ENCODE measurements around the gene RCN2. TPM values are rescaled to one million over a fixed set of nuclear protein-coding genes. Genes with fewer than 3 reads are reported as not detected.

RCN2 gene
- total RNA-seq, 1 donor from 2014 or later = 76.8 TPM

GRCh38 chr15:76991741-76992645 is 60.4 kb downstream of the RCN2 start:
- no peak for DNase-seq (ENCODE audit: extremely low read depth, low read depth, low spot score)

- no peak for DNase-seq (ENCODE audit: extremely low read depth, low read depth, low spot score)
Measured at GRCh38 chr15:76993114-76993725, 61.7 kb downstream of the RCN2 start.

- no peak for DNase-seq (ENCODE audit: extremely low read depth, low read depth, low spot score)
Measured at GRCh38 chr15:76994001-76994400, 62.5 kb downstream of the RCN2 start.

GRCh38 chr15:76994496-76994895 is 62.9 kb downstream of the RCN2 start:
- DNase-seq (ENCODE audit: extremely low read depth, low read depth, low spot score) = no peak

- DNase-seq (ENCODE audit: extremely low read depth, low read depth, low spot score) = no peak
Measured at GRCh38 chr15:76994971-76995945, 63.7 kb downstream of the RCN2 start, which contains the start of gene PSTPIP1. TSS of gene PSTPIP1 (plus strand) at chr15:76995126. CDS start at chr15:76995574, 448 bp downstream.

- DNase-seq (ENCODE audit: extremely low read depth, low read depth, low spot score) = no peak
Measured at GRCh38 chr15:76996076-76996525, 64.6 kb downstream of the RCN2 start.

- DNase-seq (ENCODE audit: extremely low read depth, low read depth, low spot score) = no peak
Measured at GRCh38 chr15:76996526-76997401, 65.2 kb downstream of the RCN2 start.

GRCh38 chr15:76998663-76999285 is 67.2 kb downstream of the RCN2 start:
- DNase-seq (ENCODE audit: extremely low read depth, low read depth, low spot score) = no peak

- DNase-seq (ENCODE audit: extremely low read depth, low read depth, low spot score) = no peak
Measured at GRCh38 chr15:76999996-77000395, 68.4 kb downstream of the RCN2 start.

GRCh38 chr15:77001351-77001750 is 69.8 kb downstream of the RCN2 start:
- DNase-seq (ENCODE audit: extremely low read depth, low read depth, low spot score) = no peak

- no peak for DNase-seq (ENCODE audit: extremely low read depth, low read depth, low spot score)
Measured at GRCh38 chr15:77001966-77002365, 70.4 kb downstream of the RCN2 start.

GRCh38 chr15:77002436-77002835 is 70.9 kb downstream of the RCN2 start:
- DNase-seq (ENCODE audit: extremely low read depth, low read depth, low spot score) = no peak

GRCh38 chr15:77002954-77003912 is 71.7 kb downstream of the RCN2 start:
- no peak for DNase-seq (ENCODE audit: extremely low read depth, low read depth, low spot score)

Other genes with a start within 250 kb of the RCN2 start
- gene SCAPER, start 26.4 kb upstream of the RCN2 start, total RNA-seq = 13.8 and 18.9 TPM in 2 replicates
- gene PSTPIP1, start 63.4 kb downstream of the RCN2 start, total RNA-seq = not detected in 2 replicates
- gene TSPAN3, start 139.4 kb downstream of the RCN2 start, total RNA-seq = 287 and 425 TPM in 2 replicates

Data from glomerular endothelial cell (primary cell).